Spleen (tissue), 11 donors: Measurements from ENCODE around the gene PRKCE. TPM values are rescaled to one million over a fixed set of nuclear protein-coding genes. Genes with fewer than 3 reads are reported as not detected.

Experiments used
- DNase-seq: peaks from one replicate; pipeline ENCODE4 v3.0.0-alpha.2; 2020
- H3K27ac ChIP-seq, 8 donors: fragments of 200-600 bp; sonication (generic) in 7 of 8; 1 replicate in 4 of 8; 2 replicates in 4 of 8; pipeline versions ENCODE4 v1.5.0 to v1.8.0; 2016 to 2021; ENCODE audit warnings: inconsistent platforms in 4 of 8, mild to moderate bottlenecking in 4 of 8, moderate library complexity in 1 of 8
- H3K27me3 ChIP-seq, 7 donors: fragments of 200-600 bp; sonication (generic) in 6 of 7; replicated peaks in 1 of 7; 1 replicate in 4 of 7; 2 replicates in 3 of 7; pipeline versions ENCODE4 v1.5.0 to v1.8.0; 2016 to 2021; ENCODE audit warnings: inconsistent platforms in 3 of 7, mild to moderate bottlenecking in 1 of 7
- H3K36me3 ChIP-seq, 6 donors: fragments of 200-600 bp; sonication (generic) in 5 of 6; 1 replicate in 4 of 6; 2 replicates in 2 of 6; pipeline versions ENCODE4 v1.5.0 to v1.8.0; 2016 to 2021; ENCODE audit warnings: inconsistent platforms in 2 of 6
- H3K4me1 ChIP-seq, 6 donors: fragments of 200-600 bp; sonication (generic) in 5 of 6; 1 replicate in 3 of 6; 2 replicates in 3 of 6; pipeline versions ENCODE4 v1.5.0 to v1.8.0; 2016 to 2021; ENCODE audit warnings: inconsistent platforms in 3 of 6
- H3K4me3 ChIP-seq, 8 donors: fragments of 200-600 bp; sonication (generic) in 7 of 8; 1 replicate in 4 of 8; 2 replicates in 4 of 8; pipeline versions ENCODE4 v1.5.0 to v1.8.0; 2016 to 2021; ENCODE audit warnings: inconsistent platforms in 4 of 8, mild to moderate bottlenecking in 4 of 8, moderate library complexity in 2 of 8
- H3K9me3 ChIP-seq, 8 donors: fragments of 200-600 bp; sonication (generic) in 7 of 8; 1 replicate in 4 of 8; 2 replicates in 4 of 8; pipeline versions ENCODE4 v1.5.0 to v1.8.0; 2016 to 2021; ENCODE audit warnings: inconsistent platforms in 4 of 8
- CTCF ChIP-seq, 11 experiments: fragments of 200-600 bp in 7 of 11; fragments of 450-650 bp in 4 of 11; sonication (generic) in 4 of 11; IDR thresholded peaks in 8 of 11; conservative IDR thresholded peaks in 3 of 11; 1 replicate in 7 of 11; 2 replicates in 4 of 11; pipeline versions ENCODE4 v1.4.0 to v1.8.0; 2016 to 2021; ENCODE audit warnings: antibody characterized with exemption in 11 of 11, inconsistent platforms in 4 of 11, mild to moderate bottlenecking in 1 of 11
- POLR2A ChIP-seq, 3 donors: fragments of 450-650 bp; IDR thresholded peaks; one replicate each; pipeline ENCODE4 v1.5.1; 2017; ENCODE audit warnings: antibody characterized with exemption in 3 of 3, mild to moderate bottlenecking in 1 of 3
- POLR2AphosphoS5 ChIP-seq, 3 donors: sonication (generic); formaldehyde crosslinking; IDR thresholded peaks; one replicate each; pipeline ENCODE4 v1.5.1; 2017; ENCODE audit warnings: antibody characterized with exemption in 3 of 3
- WGBS, 5 donors: extraction: QIAGEN DNeasy Blood & Tissue Kit in 3 of 5; methylation state at CpG; one replicate each; pipeline versions ENCODE4 v1.1.5 to v1.1.7; 2013 to 2018; 5-methylcytosine and 5-hydroxymethylcytosine counted together
- intact Hi-C: fragments of 100-400 bp; cut with DNase I; formaldehyde crosslinking; loops from one replicate; pipeline ENCODE4 v1.15.0; 2023; ENCODE audit warnings: low total_unique reads
- polyA plus RNA-seq, 3 donors: library from polyadenylated mRNA; stranded (reverse); fragments of 200-250 nt; gene quantifications; one replicate each; pipeline ENCODE4 v1.2.1, GENCODE V29; 2013
- total RNA-seq, 7 donors: library from RNA; depleted of rRNA in 3 of 7; stranded (reverse); fragments of >200 nt in 3 of 7; fragmentation: NEBNext Ultra II Directional in 4 of 7; extraction: Animal tissue kit (Norgen Biotek cat#: 25700) in 4 of 7; gene quantifications; one replicate each; pipeline versions ENCODE4 v1.1.0 to v1.2.1, GENCODE V29; 2016 to 2021
- donor health status: healthy with polysubstance abuse.
- donor health status: DM: no; HTN: no; CAD: no; lungs with moderate emphysema.
- donor health status: DM: no; HTN: no; CAD: no.
- donor health status: Bipolar disorder and iron deficiency.
- donor health status: healthy.
- donor health status: DM: no; HTN: no; CAD: no.
- donor health status: DM: yes; HTN: yes; CAD: no.

Gene PRKCE
- total and polyA plus RNA-seq, 10 donors: 2.5 to 43.6 (median 18.8) TPM

- peaks cover 0 to 24% (median 0%) of the 10 kb centered on the region in 6 donors for H3K4me1 ChIP-seq
- H3K9me3 ChIP-seq: peaks cover 0 to 16% (median 13%) of the 10 kb centered on the region in 8 donors
- H3K27ac ChIP-seq: no peak overlapping the region
- peaks cover 0 to 7% (median 0%) of the 10 kb centered on the region in 6 donors for H3K36me3 ChIP-seq
- intact Hi-C loops: no loop called here
- 67 to 83% (median 80%) methylated on average over 4 of the region's 4 CpGs for WGBS, 5 donors
- TF ChIP-seq POLR2AphosphoS5 (IDR thresholded peaks at IDR 0.05): no peak
- no peak for TF ChIP-seq POLR2A (IDR thresholded peaks at IDR 0.05)
- TF ChIP-seq CTCF (IDR thresholded peaks at IDR 0.05 in 8 of 11, conservative IDR thresholded peaks at IDR 0.05 in 3 of 11): no peak
- no peak overlapping the region for H3K4me3 ChIP-seq
- no peak for DNase-seq
- no peaks in the 10 kb centered on the region for H3K27me3 ChIP-seq
Observed at GRCh38 chr2:45871541-45871940, 220.1 kb downstream of the PRKCE start.

GRCh38 chr2:45872211-45872610 lies 220.7 kb downstream of the PRKCE start:
- Histone ChIP-seq H3K27ac (no peak overlapping the region), H3K36me3 (peaks cover 0 to 7% (median 0%) of the 10 kb centered on the region in 6 donors), H3K27me3 (no peaks in the 10 kb centered on the region), H3K9me3 (peaks cover 0 to 23% (median 20%) of the 10 kb centered on the region in 8 donors), H3K4me1 (peaks cover 0 to 24% (median 0%) of the 10 kb centered on the region in 6 donors), H3K4me3 (no peak overlapping the region)
- TF ChIP-seq POLR2A (IDR thresholded peaks at IDR 0.05) (no peak), POLR2AphosphoS5 (IDR thresholded peaks at IDR 0.05) (peak in 2 of 3 donors; percentile 52 to 57), CTCF (IDR thresholded peaks at IDR 0.05 in 8 of 11, conservative IDR thresholded peaks at IDR 0.05 in 3 of 11) (no peak)
- 72 to 86% (median 74%) methylated on average over 5 of the region's 5 CpGs for WGBS, 5 donors
- DNase-seq: no peak
- intact Hi-C loops: no loop called here

GRCh38 chr2:45874344-45874743 lies 222.9 kb downstream of the PRKCE start:
- 76 to 92% (median 81%) methylated on average over 3 of the region's 3 CpGs for WGBS, 5 donors
- H3K9me3 ChIP-seq: peaks cover 0 to 33% (median 24%) of the 10 kb centered on the region in 8 donors
- no peak for DNase-seq
- H3K4me1 ChIP-seq: peaks cover 0 to 23% (median 0%) of the 10 kb centered on the region in 6 donors
- no peak overlapping the region for H3K4me3 ChIP-seq
- TF ChIP-seq POLR2A (IDR thresholded peaks at IDR 0.05) (no peak), POLR2AphosphoS5 (IDR thresholded peaks at IDR 0.05) (peak; percentile 8 to 40 (median 16))
- no peak overlapping the region for H3K27ac ChIP-seq
- intact Hi-C loops: no loop called here
- no peaks in the 10 kb centered on the region for H3K27me3 ChIP-seq
- peaks cover 0 to 12% (median 0%) of the 10 kb centered on the region in 6 donors for H3K36me3 ChIP-seq

DNA sequence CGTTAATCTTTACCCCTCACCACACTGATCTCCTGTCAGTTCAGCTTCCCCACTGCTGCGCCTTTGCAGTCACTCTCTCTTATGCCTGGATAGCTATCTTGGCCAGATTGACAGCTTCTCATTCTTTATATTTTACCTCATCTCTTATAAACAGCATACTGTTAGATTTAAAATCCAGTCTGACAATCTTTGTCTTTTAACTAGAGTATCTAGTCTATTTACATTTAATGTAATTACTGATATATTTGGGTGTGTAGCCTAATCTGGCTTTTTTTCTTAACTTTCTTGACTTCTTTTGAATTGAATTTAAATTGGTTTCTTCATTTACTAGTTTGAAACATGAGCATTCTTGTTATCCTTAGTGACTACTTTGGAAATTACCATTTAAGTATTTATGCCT lies 225.1 kb downstream of the PRKCE start:
- Histone ChIP-seq H3K27me3 (no peaks in the 10 kb centered on the region), H3K4me1 (peaks cover 0 to 23% (median 0%) of the 10 kb centered on the region in 6 donors), H3K36me3 (peaks cover 0 to 12% (median 0%) of the 10 kb centered on the region in 6 donors), H3K4me3 (no peak overlapping the region), H3K9me3 (peaks cover 0 to 33% (median 24%) of the 10 kb centered on the region in 8 donors), H3K27ac (no peak overlapping the region)
- WGBS, 5 donors: 89 to 97% (median 93%) methylated on average over 2 of the region's 2 CpGs
- no peak for DNase-seq
- no peak for TF ChIP-seq CTCF (IDR thresholded peaks at IDR 0.05 in 8 of 11, conservative IDR thresholded peaks at IDR 0.05 in 3 of 11)
- no peak for TF ChIP-seq POLR2AphosphoS5 (IDR thresholded peaks at IDR 0.05)
- no peak for TF ChIP-seq POLR2A (IDR thresholded peaks at IDR 0.05)
- intact Hi-C loops: no loop called here
